DMS153 (cell line): Measurements from ENCODE around the gene TPSB2.
"Not testable (repeated sequence)": the region's sequence is repeated elsewhere in the genome, so short reads cannot be mapped to it uniquely, and the experiment has no call there.

ENCODE experiments used
- DNase-seq: peaks from one replicate; lab custom pipeline; 2025; lab: John Stamatoyannopoulos, UW

Gene TPSB2

DNA sequence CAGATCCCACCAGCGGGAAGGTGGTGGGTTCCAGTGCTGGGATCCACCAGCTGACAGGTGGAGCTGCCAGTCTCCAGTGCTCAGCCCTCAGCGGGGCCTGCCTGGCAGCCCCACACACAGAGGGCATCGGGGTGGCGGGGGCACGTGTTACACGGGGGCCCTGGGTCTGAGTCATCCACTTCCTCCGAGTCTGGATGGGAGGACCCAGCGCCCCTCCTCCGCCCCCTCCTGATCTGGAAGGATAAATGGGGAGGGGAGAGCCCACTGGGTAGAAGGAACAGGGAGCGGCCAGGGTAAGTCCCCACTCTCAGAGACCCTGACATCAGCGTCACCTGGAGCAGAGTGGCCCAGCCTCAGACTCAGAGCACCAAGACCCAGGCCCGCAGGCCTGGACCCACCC is 10.5 kb upstream of the TPSB2 start, which contains the start of gene TPSAB1:
Gene TPSAB1 (plus strand): TSS at position 270 of the 400 bp plus-strand sequence. CDS start 234 bp downstream, outside the sequence.
- not testable (repeated sequence) for DNase-seq

DNA sequence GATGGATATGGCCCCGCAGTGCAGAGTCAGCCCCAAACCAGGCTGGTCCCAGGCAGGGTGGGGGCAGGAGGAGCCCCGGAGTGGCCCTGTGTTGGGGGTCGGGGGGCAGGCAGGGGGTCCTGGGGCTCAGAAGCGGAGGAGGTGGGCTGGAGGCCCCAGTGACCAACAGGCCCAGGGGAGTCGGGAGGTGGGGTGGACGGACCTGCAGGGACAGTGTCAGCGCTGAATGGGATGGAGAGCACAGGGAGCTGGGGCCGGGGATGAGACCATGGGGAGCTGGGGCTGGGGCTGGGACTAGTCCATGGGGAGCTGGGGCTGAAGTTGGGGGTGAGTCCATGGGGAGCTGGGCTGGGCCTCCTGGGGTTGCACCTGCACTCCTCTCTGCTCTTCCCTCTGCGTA is 9.6 kb upstream of the TPSB2 start:
- DNase-seq, result not testable (repeated sequence)

DNA sequence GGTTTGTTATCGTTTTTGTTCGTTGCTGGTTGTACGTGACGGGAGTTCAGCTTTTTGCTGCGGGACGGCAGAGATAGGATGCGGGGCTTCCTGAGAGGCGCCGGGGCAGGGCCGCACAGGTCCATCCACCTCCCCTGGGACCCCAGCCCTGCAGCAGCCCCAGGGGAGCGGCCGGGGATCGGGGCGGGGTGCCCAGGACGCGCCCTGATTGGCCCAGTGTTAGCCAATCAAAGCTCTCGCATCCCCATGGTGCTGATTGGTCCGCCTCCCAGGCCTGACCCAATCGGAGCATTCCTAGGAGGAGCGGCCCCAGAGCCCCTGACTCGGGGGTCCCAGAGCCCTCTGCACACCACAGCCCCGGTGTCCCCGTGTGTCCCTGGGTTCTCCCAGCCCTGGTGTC is 8.9 kb upstream of the TPSB2 start:
- DNase-seq, result not testable (repeated sequence)

DNA sequence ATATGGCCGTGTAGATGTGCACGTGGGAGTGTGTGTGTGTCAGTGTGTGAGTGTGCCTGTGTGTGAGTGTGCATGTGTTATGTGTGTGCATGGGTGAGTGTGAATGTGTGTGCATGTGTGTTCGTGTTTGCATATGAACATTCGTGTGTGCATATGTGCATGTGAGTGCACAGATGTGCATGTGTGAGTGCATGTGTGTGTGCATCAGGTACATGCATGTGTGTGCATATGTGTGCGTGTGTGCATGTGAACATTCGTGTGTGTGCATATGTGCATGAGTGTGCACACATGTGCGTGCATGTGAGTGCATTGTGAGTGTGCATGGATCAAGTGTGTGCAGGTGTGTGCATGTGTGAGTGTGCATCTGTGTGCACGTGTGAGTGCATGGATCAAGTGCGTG is 8.0 kb upstream of the TPSB2 start:
- DNase-seq, result no peak

DNA sequence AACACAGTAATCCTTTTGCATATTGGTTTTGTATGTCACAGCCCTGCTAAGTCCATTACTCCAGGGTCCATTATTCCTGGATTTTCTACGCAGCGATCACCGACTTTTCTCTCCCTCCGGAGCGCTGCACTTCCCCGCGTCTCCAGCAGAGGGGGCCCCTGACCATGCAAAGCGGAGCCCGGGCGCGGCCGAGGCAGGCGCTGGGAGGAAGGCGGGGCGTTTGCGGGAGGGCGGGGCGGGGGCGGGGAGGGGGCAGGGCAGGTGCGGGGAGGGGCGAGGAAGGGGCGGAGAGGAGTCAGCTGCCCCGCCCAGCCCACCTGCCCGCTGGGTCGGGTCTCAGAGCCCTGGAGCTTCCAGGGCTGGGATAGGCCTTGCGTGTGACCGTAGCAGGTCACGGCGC is 6.7 kb upstream of the TPSB2 start:
- DNase-seq, result not testable (repeated sequence)

DNA sequence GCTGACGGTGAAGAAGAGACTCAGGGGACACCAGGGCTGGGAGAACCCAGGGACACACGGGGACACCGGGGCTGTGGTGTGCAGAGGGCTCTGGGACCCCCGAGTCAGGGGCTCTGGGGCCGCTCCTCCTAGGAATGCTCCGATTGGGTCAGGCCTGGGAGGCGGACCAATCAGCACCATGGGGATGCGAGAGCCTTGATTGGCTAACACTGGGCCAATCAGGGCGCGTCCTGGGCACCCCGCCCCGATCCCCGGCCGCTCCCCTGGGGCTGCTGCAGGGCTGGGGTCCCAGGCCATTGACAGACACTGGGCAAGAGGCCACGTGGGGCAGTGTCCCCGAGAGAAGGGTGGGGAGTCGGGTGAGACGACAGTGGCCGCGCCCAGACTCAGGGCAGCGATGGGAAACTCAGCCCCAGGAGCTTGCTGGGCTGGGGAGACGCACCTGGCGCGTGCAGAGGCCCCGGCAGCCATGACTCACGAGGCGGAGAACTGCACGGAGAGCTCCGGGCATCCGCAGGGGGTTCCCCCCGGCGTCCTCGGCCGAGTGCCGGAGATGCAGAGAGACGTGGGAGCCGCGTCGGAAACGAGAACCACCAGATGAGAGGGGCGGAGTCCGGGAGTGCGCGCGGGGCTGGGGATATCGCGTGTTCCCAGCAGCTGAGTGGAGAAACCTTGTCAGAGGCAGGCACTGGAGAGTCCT is 2.2 kb upstream of the TPSB2 start:
- DNase-seq, result not testable (repeated sequence)

DNA sequence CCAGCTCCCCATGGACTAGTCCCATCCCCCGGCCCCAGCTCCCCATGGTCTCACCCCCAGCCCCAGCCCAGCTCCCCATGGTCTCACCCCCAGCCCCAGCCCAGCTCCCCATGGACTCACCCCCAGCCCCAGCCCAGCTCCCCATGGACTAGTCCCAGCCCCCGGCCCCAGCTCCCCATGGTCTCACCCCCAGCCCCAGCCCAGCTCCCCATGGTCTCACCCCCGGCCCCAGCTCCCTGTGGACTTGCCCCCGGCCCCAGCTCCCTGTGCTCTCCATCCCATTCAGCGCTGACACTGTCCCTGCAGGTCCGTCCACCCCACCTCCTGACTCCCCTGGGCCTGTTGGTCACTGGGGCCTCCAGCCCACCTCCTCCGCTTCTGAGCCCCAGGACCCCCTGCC is 1.3 kb upstream of the TPSB2 start:
- DNase-seq, result not testable (repeated sequence)

DNA sequence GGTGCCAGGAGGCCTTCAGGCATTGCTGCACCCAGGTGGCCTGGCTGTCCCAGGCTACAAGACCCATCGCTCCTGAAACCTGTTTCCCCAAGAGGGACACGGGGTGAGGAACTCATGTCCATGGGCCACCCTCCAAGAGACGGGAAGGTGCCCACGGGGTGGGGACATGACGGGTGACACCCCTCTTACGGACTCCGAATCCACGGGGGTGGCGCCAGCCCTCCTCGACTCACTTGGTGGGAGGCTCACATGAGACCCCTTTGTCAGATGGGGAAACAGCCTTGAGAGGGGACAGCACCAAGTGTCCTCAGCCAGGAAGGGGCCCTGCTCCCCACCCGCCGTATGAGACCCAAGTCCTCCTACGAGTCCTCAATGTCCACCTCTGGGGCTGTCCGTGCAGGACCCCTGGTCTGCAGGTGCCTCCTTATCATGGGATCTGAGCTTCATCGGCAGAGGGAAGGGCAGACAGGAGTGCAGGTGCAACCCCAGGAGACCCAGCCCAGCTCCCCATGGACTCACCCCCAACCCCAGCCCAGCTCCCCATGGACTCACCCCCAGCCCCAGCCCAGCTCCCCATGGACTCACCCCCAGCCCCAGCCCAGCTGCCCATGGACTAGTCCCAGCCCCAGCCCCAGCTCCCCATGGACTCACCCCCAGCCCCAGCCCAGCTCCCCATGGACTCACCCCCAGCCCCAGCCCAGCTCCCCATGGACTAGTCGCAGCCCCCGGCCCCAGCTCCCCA is 658 bp upstream of the TPSB2 start:
- not testable (repeated sequence) for DNase-seq

DNA sequence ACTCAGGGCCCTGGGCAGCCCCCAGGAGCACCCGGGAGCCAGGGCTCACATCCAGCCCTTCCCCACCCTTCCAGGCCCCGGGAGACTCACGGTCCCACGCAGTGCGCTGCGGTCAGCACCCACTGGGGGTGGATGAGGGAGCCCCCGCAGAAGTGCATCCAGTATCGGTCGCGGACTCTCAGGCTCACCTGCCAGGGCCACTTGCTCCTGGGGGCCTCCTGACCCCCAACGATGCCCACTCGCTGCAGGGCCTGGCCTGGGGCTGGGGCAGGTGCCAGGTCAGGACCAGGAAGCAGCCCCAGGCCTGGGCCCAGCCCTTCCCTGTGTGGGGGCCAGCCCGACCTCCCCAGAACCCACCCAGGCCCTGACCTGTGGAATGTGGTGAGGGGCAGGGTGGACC is 508 bp downstream of the TPSB2 start:
- DNase-seq, result not testable (repeated sequence)

DNA sequence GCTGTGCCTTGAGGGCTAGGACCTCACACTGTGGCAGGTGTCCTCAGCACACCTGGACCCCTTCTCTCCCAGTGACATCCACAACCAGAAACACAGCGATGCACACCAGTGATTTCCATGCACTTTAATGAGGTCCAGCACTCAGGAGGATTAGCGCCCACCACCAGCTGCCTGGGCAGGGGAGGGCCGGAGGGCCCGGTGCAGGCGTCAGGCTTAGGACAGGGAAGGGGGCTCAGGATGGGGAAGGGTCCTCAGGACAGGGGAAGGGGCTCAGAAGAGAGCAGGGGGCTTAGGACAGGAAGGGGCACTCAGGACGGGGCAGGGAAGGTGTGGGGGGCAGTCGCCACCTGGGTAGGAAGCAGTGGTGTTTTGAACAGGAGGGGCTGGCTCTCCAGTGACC is 1.8 kb downstream of the TPSB2 start:
- not testable (repeated sequence) for DNase-seq

DNA sequence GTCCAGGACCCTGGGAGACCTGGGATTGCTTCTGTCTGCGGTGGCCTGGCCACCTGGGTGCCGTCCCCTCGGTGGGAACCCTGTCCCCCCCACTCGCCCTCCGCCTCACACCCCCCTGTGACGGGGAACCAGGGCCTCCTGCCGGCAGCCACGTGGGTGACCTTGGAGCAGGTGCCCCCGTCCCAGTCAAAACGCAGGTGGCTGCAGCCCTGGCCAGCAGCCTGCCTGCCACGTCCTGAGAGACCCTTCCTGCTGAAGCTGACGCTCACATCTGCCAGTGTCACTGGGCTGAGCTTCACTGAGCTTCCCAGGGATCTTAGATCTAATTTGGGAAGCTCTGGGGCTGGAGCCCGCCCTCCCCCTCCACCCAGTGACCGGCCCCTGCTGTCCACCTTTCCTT is 3.3 kb downstream of the TPSB2 start:
- not testable (repeated sequence) for DNase-seq

DNA sequence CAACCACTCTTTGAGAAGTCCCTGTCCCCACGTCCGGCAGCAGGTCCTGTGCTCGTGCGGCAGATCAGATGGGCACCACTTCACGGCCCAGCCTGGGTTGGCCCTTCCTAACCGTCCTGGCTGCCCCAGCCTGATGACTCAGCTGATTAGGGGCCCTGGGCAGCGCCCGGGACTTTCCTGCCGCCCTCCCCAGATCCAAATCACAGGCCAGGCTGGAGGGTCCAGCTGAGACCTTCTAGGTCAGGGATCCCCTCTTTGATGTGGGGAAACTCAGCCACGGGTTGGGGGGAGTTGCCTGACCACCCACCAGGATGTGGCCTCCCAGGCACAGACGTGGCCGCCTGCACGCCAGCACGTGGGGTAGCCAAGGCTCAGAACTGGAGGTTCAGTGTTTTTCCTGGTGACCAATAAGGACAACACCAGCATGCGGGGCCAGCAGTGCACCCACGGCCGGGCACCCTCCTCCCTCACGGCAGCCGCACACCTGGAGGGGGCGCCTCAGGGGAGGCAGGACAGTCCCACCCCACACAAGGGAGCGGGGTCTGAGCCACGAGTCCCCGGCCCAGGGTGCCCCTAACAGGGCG is 4.2 kb downstream of the TPSB2 start:
- DNase-seq, result not testable (repeated sequence)

DNA sequence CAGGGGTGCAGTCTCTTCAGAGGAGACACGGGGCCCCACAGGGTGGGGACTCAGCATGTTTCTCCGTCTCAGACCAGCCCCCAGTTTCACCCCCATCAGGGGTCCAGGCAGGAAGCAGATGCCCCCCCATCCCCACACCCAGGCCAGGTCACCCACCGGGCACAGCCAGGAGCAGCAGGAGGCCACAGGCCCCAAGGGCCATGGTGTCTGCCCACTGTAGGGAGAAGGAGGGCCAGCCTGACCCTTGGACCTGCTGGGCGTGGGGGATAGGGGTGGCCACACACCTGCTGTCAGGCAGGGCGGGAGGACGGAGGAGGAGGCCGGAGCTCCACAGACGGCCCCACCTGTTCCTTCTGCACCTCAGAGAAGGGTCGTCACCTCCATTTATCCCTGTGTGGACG is 4.9 kb downstream of the TPSB2 start, which contains the start of gene TPSG1:
Gene TPSG1 (minus strand): TSS at position 218 of the 401 bp plus-strand sequence. CDS start 16 bp downstream, at position 202.
- no peak for DNase-seq

DNA sequence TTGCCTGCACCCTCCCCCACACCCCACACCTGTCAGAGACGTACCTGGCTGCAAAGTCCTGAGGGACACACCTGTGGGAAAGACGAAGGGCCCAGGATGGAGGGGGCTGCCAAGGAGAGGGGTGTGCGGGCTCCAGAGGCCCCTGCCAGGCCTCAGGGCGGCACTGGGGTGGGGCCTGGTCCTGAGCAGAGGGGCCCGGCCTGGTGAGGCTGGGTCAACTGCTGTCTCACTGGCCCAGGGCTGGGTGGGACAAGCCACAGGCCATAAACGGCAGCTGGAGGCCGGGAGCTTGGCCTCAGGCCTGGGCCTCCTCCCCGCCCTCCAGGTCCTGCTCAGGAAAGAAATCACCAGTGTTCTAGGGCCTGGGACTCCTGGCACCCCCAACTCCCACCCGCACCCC is 5.4 kb downstream of the TPSB2 start:
- DNase-seq, result no peak

DNA sequence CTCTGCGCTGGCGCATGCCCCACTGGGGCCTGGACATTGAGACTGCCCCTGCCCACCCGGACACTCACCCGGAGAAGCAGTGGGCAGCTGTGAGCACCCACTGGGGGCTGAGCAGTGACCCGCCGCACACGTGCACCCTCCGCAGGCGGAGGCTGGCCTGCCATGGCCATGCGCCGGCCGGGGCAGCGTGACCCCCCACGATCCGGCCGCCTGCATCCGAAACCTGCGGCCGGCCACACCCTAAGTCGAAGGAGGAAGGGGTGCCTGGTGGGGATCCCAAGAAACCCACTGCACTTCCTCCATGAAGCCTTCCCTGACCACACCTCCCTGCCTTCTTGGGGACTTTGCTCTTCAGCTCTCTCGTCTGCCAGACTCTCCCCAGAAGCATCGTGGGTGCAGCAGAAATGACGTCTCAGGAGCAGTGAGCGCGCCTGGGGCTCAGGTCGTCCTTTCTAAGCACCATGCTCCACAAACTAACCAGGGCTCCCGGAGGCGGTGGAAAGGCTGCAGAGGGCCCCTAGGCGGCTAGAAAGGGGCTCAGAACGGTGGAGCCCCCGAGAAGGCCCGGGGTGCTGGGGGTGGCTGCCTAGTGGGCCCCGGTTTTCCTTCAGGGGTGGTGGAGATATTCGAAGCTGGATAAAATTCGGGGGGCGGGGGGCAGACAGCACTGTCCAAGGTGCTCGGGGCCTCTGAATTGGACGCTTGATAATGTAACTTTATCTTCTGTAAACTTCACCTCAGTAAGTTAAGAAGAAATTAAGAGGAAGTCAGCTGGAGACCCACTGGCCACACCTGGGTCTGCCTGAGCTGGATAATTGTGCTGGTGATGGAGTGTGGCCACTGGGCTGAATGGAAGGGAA is 6.4 kb downstream of the TPSB2 start:
- no peak for DNase-seq

DNA sequence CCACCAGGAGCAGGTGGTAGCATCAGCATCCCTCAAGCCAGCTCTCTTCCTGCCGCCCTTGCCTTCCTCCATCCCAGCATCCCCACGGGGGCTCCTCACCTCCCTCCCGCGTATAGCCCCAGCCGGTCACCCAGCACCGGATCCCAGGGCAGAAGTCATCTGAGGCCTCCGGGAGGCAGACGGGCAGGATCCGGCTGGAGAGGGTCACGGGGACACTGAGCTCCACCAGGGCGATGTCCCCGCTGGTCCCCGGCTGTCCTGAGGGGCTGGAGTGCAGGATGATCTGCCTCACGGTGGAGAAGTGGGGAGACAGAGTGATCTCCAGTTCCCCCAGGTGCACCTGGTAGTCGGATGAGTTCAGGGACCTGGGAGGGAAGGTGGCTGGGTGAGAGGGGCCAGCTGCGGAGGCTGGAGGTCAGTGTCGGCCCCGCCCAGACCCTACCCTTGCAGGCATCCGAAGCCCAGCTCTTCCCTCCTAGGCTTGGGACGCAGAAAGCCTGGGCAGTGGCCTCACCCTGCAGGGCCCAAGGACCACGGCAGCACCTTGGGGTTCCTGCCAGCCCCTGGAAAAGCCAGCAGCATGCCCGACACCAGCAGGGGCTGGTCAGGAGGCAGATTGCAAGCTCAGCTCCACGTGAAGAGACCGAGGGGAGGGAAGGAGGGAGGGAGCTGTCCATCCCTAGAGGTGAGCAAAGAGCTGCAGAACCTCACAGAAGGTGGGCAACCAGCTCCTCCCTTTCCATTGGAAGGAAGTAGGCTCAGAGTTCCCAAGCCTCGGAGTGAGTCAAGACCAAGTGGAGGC is 7.2 kb downstream of the TPSB2 start:
- DNase-seq, result no peak

DNA sequence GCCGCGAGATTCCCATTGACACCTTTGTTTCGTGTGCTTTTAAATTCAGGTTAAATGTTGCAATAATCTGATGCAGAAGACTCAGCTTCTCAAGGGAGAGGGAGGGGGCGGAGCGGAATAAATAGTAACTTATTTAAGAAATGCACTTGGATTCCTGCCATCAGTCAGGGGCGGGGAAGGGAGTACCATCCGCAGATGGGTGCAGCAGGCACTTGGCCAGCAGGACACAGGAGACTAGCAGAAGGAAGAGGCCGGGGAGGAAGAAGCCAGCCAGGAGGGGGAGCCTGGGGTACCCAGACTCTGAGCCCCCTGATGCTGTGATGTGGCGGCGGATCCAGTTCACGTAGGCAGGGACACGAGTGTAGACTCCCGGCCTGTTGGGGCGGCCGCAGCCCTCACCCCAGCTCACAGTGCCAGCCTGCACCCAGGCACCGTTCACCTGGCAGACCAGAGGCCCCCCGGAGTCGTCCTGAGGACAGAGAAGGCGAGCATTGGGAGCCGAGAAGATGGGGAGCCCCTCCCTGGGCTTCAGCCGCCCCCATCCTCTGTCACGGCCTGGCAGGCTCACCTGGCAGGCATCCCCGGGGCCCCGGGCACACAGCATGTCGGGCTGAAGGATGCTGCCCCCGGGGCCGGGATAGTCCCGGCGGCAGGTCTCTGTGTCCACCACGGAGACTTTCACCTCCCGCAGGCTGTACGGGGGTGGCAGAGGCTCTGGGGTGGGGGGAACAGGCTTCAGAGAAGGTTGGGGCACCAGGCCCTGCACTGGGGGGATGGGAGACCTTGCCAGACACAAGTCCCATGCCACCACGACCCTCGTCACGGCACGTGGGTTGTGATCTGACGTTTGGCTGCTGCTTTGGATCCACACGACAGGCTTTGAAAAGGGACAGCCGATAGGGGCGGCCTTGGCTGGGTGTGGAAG is 8.1 kb downstream of the TPSB2 start:
- no peak for DNase-seq

DNA sequence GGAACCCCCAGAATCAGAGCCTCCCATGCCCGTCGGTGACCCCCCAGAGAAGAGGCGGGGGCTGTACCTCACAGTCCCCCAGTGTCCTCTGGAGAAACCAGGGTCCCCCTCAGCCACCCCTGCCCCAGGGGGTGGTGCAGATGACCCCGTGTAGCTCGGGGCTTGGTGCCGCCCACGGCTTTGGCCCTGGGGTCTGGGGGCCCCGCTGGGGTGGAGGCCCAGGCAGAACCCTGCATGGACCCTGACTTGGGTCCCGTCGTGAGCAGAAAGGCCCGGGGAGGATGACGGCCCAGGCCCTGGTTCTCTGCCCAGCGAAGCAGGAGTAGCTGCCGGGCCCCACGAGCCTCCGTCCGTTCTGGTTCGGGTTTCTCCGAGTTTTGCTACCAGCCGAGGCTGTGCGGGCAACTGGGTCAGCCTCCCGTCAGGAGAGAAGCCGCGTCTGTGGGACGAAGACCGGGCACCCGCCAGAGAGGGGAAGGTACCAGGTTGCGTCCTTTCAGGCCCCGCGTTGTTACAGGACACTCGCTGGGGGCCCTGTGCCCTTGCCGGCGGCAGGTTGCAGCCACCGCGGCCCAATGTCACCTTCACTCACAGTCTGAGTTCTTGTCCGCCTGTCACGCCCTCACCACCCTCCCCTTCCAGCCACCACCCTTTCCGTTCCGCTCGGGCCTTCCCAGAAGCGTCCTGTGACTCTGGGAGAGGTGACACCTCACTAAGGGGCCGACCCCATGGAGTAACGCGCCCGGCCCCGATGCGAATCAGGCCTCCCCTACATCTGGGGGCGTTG is 8.9 kb downstream of the TPSB2 start:
- DNase-seq, result no peak

DNA sequence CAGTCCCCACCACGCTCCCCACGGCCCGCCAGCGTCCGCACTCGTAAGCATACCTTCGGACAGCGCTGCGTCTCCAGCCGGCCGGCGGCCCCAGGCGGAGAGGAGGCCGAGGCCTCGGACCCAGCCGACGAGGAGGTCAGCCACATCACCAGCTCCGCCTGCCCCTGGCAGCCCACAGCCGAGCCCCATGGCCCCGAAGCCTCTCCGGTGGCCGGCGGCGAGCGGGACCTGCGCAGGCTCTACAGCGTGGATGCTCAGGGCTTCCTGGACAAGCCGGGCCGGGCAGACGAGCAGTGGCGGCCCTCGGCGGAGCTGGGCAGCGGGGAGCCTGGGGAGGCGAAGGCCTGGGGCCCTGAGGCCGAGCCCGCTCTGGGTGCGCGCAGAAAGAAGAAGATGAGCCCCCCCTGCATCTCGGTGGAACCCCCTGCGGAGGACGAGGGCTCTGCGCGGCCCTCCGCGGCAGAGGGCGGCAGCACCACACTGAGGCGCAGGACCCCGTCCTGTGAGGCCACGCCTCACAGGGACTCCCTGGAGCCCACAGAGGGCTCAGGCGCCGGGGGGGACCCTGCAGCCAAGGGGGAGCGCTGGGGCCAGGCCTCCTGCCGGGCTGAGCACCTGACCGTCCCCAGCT is 9.8 kb downstream of the TPSB2 start:
- no peak for DNase-seq
